SK-N-SH treated with all-trans-retinoic acid at 6 μM for 48 hours (cell line): ENCODE results near the gene NFIA.

Experiments used
- ARNTL ChIP-seq: fragments of 450-650 bp; formaldehyde crosslinking; IDR thresholded peaks from 2 replicates; pipeline ENCODE4 v1.5.0; 2020; ENCODE audit warnings: low read depth, mild to moderate bottlenecking, moderate library complexity, borderline replicate concordance
- BACH2 ChIP-seq: fragments of 250-450 bp; sonication (Bioruptor Pico); IDR thresholded peaks from 2 replicates; pipeline ENCODE4 v1.9.0; 2021; ENCODE audit warnings: mild to moderate bottlenecking, borderline replicate concordance
- CREB5 ChIP-seq: fragments of 250-450 bp; sonication (Bioruptor Pico); IDR thresholded peaks from 2 replicates; pipeline ENCODE4 v1.5.1; 2020; ENCODE audit warnings: low read depth, mild to moderate bottlenecking, moderate library complexity
- GLIS3 ChIP-seq: fragments of 250-450 bp; sonication (Bioruptor Pico); IDR thresholded peaks from 2 replicates; pipeline ENCODE4 v1.5.0; 2020; ENCODE audit warnings: mild to moderate bottlenecking, moderate library complexity
- OSR1 ChIP-seq: fragments of 250-450 bp; sonication (Bioruptor Pico); IDR thresholded peaks from 2 replicates; pipeline ENCODE4 v1.8.0; 2022; ENCODE audit warnings: moderate library complexity, mild to moderate bottlenecking, inconsistent platforms
- PATZ1 ChIP-seq: fragments of 250-450 bp; sonication (Bioruptor Pico); IDR thresholded peaks from 2 replicates; pipeline ENCODE4 v1.8.0; 2020; ENCODE audit warnings: mild to moderate bottlenecking, moderate library complexity, borderline replicate concordance
- PPARA ChIP-seq: fragments of 250-450 bp; sonication (Bioruptor Pico); IDR thresholded peaks from 2 replicates; pipeline ENCODE4 v1.5.0; 2020; ENCODE audit warnings: mild to moderate bottlenecking, borderline replicate concordance
- ZFP3 ChIP-seq: fragments of 250-450 bp; sonication (Bioruptor Pico); IDR thresholded peaks from 2 replicates; pipeline ENCODE4 v1.5.0; 2020; ENCODE audit warnings: mild to moderate bottlenecking, moderate library complexity
- ZFP30 ChIP-seq: fragments of 450-650 bp; formaldehyde crosslinking; IDR thresholded peaks from 2 replicates; pipeline ENCODE4 v1.5.0; 2022; ENCODE audit warnings: mild to moderate bottlenecking, moderate library complexity
- ZNF8 ChIP-seq: fragments of 450-650 bp; formaldehyde crosslinking; IDR thresholded peaks from 2 replicates; pipeline ENCODE4 v1.5.0; 2020; ENCODE audit warnings: mild to moderate bottlenecking, moderate library complexity

GRCh38 chr1:61227857-61228550, 145.6 kb downstream of the NFIA start:
- no peak for TF ChIP-seq ZNF8 (CRISPR knock-in tag)
- no peak for TF ChIP-seq ARNTL (CRISPR knock-in tag)
- TF ChIP-seq PATZ1 (CRISPR knock-in tag) = no peak
- no peak for TF ChIP-seq PPARA (CRISPR knock-in tag)
- TF ChIP-seq ZFP3 (CRISPR knock-in tag) = no peak
- no peak for TF ChIP-seq OSR1 (CRISPR knock-in tag)
- TF ChIP-seq CREB5 (CRISPR knock-in tag) = no peak
- no peak for TF ChIP-seq GLIS3 (CRISPR knock-in tag)
- TF ChIP-seq BACH2 = no peak
- no peak for TF ChIP-seq ZFP30
